T-helper 2 cell treated with Interferon-gamma antibody and Interleukin-4, amounts not matched to agents 5 μg/mL and 100 μg/mL, for 36 hours (primary cell): ENCODE measurements around the gene COL18A1.

ENCODE experiments used
- DNase-seq: peaks from one replicate; pipeline ENCODE4 v3.0.0; 2021; ENCODE audit warnings: low spot score
- H3K27ac Mint-ChIP-seq: one replicate; pipeline ENCODE4 v1.8.0; 2021; ENCODE audit warnings: mild to moderate bottlenecking, mixed read lengths
- H3K27me3 Mint-ChIP-seq: one replicate; pipeline ENCODE4 v1.8.0; 2021; ENCODE audit warnings: low read depth, mixed read lengths
- H3K36me3 Mint-ChIP-seq: one replicate; pipeline ENCODE4 v1.8.0; 2021; ENCODE audit warnings: low read depth, mixed read lengths
- H3K4me1 Mint-ChIP-seq: one replicate; pipeline ENCODE4 v1.8.0; 2021; ENCODE audit warnings: low read depth, mixed read lengths
- H3K4me3 Mint-ChIP-seq: one replicate; pipeline ENCODE4 v1.8.0; 2022; ENCODE audit warnings: mild to moderate bottlenecking, moderate library complexity, mixed read lengths
- H3K9me3 Mint-ChIP-seq: one replicate; pipeline ENCODE4 v1.8.0; 2021; ENCODE audit warnings: mixed read lengths

The COL18A1 gene

DNA sequence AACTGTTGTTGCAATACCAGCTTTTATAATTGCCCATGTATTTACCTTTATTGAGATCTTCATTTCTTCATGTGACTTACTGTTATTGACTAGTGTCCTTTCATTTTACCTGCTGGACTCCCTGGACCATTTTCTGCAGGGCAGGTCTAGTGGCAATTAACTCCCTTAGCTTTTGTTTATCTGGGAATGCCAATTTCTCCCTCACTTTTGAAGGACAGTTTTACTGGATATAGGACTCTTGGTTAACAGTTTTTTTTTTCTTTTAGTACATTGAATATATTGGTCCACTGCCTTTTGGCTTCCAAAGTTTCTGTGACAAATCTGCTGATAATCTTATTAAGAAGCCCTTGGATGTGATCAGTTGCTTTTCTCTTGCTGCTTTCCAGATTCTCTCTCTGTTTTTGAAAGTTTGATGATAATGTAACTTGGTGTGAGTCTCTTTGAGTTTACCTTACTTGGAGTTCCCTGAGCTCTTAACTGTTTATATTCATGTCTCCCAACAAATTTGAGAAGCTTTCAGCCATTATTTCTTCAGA is 56.9 kb downstream of the COL18A1 start:
- Mint-ChIP-seq H3K36me3 (no peaks in the 10 kb centered on the region), H3K27ac (no peak overlapping the region), H3K27me3 (peaks cover 12% of the 10 kb centered on the region), H3K4me1 (no peaks in the 10 kb centered on the region), H3K9me3 (no peaks in the 10 kb centered on the region), H3K4me3 (no peak overlapping the region)
- no peak for DNase-seq

DNA sequence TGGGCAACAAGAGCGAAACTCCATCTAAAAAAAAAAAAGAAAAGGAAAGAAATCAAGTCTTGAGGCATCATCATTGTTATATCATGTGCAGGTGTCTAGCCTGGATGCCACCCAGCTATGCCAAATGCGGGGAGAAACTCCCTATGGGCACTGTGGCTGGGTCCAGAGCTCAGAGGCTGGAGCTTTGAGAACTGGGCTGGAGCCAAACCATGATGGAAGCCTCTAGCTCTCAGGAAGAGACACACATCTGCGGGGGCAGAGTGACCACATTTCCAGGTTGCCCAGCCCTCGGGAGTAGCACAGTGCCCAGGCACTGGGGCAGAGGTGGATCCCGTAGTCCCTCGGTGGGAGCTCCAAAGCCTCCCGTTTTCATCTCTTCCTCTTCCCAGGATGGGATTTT is 58.9 kb downstream of the COL18A1 start:
- Mint-ChIP-seq H3K36me3 (no peaks in the 10 kb centered on the region), H3K27ac (no peak overlapping the region), H3K4me3 (no peak overlapping the region), H3K4me1 (no peaks in the 10 kb centered on the region), H3K9me3 (no peaks in the 10 kb centered on the region), H3K27me3 (peaks cover 12% of the 10 kb centered on the region)
- no peak for DNase-seq

DNA sequence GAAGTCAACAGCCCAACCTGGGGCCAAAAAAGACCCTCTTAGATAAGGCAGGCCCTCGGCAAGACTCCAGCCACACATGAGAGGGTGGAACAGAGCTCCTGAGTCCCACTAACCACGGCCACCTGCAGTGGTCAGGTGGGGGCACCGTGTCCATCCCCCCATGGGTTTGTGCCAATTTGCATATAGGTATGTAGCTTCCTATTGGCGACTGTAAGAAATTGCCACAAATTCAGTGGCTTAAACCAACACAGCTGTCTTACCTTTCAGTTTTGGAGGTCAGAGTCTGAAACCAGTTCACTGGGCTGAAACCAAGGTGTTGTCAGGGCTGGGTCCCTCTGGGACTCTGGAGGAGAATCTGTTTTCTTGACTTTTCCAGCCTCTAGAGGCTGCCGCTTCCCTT is 59.3 kb downstream of the COL18A1 start:
- no peak for DNase-seq
- Mint-ChIP-seq H3K27ac (no peak overlapping the region), H3K4me1 (no peaks in the 10 kb centered on the region), H3K27me3 (peaks cover 12% of the 10 kb centered on the region), H3K9me3 (no peaks in the 10 kb centered on the region), H3K4me3 (no peak overlapping the region), H3K36me3 (no peaks in the 10 kb centered on the region)

DNA sequence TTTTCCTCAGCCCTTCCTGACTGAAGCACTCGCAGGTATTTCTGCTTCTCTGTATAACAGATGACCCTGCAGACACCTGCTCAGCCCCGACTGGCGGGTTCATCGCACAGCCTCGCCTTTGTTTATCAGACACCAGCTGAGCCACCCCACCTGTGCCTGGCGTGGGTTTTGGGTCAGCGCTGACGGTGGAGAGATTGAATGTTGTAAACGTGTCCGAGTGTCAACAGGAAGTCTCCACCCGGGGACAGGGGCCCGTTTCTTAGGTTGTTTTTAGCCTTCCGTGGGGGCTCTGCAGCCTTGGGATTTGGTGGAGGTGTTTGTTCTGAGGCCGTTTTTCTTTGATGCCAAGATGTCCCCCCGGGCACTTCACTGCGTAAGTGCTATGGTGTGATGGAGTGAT is 60.1 kb downstream of the COL18A1 start:
- Mint-ChIP-seq H3K4me3 (no peak overlapping the region), H3K27me3 (peaks cover 12% of the 10 kb centered on the region), H3K4me1 (peaks cover 2% of the 10 kb centered on the region), H3K9me3 (no peaks in the 10 kb centered on the region), H3K36me3 (no peaks in the 10 kb centered on the region), H3K27ac (no peak overlapping the region)
- DNase-seq, result no peak

DNA sequence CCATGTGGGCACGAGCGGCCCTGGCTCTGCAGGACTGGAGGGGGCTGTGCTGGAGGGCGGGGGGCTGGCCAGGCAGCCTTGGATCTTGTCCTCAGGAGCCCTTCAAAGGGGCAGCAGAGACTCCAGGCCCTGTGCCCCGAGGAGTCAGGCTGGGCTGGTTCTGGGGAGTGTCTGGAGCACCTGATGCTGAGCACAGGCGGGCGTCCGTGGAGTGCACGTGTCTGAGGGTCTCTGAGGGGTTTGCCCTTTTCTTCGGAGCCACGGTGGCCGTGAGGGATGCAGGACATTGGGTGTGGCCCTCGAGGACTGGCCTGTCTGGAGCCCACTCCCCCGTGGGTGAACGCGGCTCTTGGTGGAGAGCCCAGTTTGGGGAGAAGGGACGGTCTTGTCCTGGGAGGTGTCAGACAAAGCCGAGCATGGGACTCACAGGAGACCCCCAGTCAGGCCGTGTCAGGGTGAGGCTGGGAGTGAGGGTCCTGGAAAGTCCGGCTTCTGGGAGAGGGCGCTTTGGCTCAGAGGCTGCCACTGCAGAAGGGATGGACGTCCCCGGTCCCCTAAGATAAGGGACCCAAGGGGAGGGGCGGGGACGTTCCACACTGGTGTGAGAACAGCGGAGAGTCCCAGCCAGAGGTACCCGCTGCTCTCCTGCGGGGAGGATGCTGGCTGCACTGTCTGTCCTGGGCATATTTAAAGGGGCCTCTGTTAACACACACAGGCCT is 60.8 kb downstream of the COL18A1 start:
- no peak overlapping the region for H3K27ac Mint-ChIP-seq
- DNase-seq, result no peak
- no peaks in the 10 kb centered on the region for H3K9me3 Mint-ChIP-seq
- no peak overlapping the region for H3K4me3 Mint-ChIP-seq
- peaks cover 4% of the 10 kb centered on the region for H3K4me1 Mint-ChIP-seq
- peaks cover 12% of the 10 kb centered on the region for H3K27me3 Mint-ChIP-seq
- no peaks in the 10 kb centered on the region for H3K36me3 Mint-ChIP-seq

DNA sequence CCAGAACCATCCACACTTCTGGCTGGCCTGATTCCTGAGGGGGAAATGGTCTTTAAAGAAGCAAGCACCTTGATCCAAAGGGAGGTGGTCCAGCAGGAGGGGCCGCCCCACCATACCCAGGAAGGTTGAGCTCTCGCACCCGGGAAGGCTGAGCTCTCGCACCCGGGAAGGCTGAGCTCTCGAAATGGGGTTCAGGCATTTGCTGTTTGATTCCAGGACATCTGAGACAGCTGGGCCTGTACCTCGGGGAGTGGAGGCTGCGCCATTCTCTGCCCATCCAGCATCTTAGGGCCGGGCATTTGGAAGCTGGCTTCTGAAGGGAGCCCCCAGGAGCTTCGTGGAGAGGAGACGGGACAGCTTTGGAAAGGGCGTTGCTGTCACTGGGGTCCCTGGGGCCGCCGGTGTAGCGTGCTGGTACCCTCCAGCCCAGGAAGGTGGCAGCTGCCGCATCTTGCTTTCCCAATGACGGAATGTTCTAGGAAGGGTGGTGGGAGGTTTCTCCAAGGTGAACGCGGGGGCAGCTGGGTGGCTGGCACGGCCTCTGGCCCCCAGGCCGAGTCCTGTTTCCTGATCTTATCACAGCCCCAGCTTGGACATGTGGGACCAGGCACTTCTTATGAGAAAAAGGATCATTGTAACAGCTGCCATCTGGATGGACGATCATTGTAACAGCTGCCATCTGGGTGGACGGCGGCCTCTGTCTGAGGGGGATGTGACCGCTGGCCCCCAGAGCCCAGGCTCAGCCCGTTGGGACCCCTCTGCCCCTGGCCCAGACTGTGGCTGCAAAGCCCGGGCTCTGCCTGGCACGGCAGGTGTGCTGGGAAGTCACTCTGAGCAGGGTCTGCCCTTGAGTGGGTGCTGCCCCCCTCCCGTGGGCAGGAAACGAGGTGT is 61.6 kb downstream of the COL18A1 start:
- Mint-ChIP-seq H3K9me3 (no peaks in the 10 kb centered on the region), H3K36me3 (no peaks in the 10 kb centered on the region), H3K27me3 (peaks cover 11% of the 10 kb centered on the region), H3K27ac (no peak overlapping the region), H3K4me1 (peaks cover 8% of the 10 kb centered on the region), H3K4me3 (no peak overlapping the region)
- no peak for DNase-seq

DNA sequence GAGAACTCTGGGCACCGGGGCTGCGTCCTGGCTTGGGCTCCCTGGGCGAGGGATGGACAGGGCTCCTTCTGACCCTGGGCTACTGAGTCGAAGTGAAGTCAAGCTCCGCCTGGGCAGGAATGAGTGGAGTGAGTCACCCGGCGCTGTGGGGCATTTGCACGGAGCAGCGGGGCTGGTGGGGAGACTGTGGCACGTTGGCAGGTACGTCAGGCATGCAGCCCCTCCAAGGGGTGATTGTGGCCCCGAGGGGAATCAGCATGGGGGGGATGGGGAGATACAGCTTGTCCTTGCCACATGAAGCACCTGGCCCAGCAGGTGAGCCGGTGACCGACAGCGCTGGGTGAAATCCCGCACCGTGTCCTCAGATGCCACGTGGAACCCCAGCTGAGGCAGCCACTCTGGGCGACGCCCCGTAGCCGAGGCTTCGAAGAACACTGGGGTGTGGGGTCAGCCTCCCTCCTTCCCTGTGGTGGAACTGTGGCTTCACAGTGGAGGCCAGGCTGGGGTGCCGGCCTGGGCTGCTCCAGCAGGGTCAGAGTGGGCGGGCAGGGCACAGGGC is 62.3 kb downstream of the COL18A1 start:
- H3K36me3 Mint-ChIP-seq, result no peaks in the 10 kb centered on the region
- peaks cover 8% of the 10 kb centered on the region for H3K4me1 Mint-ChIP-seq
- peaks cover 7% of the 10 kb centered on the region for H3K27me3 Mint-ChIP-seq
- DNase-seq, result no peak
- no peak overlapping the region for H3K4me3 Mint-ChIP-seq
- H3K9me3 Mint-ChIP-seq, result no peaks in the 10 kb centered on the region
- no peak overlapping the region for H3K27ac Mint-ChIP-seq

DNA sequence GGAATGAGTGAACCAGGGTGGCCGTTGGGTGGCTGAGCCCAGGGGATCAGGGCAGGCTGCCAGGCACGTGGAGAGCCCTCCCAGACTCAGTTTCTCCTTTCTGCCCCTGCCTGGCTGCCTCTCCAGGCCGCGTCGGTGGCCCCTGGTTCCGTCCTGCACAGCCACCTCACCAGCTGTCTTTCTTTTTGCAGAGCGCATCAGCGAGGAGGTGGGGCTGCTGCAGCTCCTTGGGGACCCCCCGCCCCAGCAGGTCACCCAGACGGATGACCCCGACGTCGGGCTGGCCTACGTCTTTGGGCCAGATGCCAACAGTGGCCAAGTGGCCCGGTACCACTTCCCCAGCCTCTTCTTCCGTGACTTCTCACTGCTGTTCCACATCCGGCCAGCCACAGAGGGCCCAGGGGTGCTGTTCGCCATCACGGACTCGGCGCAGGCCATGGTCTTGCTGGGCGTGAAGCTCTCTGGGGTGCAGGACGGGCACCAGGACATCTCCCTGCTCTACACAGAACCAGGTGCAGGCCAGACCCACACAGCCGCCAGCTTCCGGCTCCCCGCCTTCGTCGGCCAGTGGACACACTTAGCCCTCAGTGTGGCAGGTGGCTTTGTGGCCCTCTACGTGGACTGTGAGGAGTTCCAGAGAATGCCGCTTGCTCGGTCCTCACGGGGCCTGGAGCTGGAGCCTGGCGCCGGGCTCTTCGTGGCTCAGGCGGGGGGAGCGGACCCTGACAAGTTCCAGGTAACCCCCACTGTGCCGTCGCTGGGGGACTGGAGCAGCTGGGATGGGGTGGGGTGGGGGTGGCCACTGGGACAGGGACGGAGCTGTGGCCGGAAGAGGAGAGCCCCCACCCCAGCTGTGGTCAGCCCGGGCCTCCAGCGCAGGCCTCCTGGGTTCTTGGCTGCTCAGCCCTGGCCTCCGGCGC is 63.3 kb downstream of the COL18A1 start:
- Mint-ChIP-seq H3K27ac (no peak overlapping the region), H3K36me3 (no peaks in the 10 kb centered on the region), H3K4me3 (no peak overlapping the region), H3K9me3 (no peaks in the 10 kb centered on the region), H3K27me3 (no peaks in the 10 kb centered on the region), H3K4me1 (peaks cover 8% of the 10 kb centered on the region)
- no peak for DNase-seq

DNA sequence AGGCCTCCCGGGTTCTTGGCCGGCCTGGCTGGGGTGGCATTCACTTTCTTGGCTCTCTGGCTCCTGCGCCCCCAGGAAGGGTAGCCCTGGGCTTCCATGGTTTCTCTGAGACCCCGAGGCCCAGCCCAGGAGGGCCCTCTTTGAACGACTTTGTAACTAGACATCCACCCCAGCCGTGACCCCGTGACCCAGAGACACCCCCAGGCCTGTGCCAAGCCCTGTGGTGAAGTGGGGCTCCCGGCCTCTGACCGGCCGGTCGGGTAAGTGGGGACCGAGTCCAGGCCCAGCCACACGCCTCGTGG is 64.0 kb downstream of the COL18A1 start:
- Mint-ChIP-seq H3K36me3 (no peaks in the 10 kb centered on the region), H3K4me3 (no peak overlapping the region), H3K27me3 (no peaks in the 10 kb centered on the region), H3K9me3 (no peaks in the 10 kb centered on the region), H3K27ac (no peak overlapping the region), H3K4me1 (peaks cover 8% of the 10 kb centered on the region)
- DNase-seq, result no peak

DNA sequence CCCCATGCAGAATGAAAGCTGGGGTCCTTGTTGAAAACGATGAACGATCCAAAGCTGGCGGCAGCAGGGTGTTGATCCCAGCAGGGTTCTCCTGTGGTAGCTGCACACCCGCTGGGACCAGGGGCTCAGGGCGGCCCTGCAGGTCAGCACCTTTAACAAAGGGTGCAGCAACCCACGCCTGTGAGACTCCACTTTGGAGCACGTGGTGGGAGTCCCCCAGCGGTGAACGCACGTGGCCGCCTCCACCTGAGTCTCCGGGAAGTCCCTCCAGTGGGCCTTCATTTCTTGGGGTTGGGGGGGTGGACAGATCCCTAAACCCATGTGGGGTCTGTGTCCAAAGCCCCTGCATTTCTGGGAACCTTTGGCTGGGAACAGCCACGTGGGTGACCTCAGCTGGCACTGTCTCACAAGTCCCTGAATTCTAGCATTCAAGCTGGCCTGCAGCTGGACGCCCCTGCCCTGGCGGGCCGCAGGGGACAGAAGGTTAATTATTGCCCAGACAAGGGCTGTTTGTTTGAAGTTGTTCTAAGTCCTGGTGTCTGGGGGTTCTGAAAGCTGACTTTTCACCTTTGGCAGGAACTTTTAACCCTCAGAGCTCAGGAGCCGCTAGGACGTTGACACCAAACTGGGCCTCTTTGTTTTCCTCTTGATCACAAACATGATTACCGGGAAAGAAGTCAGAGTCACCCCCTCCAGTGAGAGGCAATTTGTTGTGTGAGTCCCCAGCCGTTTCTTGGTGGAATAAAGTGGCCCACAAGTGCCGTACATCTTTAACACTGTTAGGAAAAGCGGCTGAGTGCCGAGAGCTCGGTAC is 64.5 kb downstream of the COL18A1 start:
- DNase-seq, result no peak
- Mint-ChIP-seq H3K36me3 (no peaks in the 10 kb centered on the region), H3K4me1 (peaks cover 11% of the 10 kb centered on the region)

DNA sequence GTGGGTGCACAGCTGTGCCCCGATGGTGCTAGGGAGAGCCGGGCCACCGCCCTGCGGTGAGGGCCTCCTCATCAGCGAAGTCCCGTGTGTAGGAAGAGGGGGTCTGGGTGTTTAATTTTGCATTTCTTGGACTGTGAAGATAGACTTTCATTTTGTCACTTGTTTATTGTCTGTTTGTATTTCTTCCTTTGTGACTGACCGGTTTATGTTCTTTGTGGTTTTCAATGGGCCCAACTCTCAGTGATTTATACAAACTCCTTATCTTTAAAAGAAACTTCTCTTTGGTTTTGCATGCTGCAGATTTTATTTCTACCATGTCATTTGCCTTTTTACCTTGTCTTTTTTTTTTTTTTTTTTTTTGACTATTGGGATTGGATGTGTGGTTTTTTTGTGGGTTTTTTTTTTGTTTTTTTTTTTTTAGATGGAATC is 65.1 kb downstream of the COL18A1 start:
- Mint-ChIP-seq H3K36me3 (no peaks in the 10 kb centered on the region), H3K4me3 (no peak overlapping the region), H3K27me3 (no peaks in the 10 kb centered on the region), H3K9me3 (no peaks in the 10 kb centered on the region), H3K4me1 (peaks cover 11% of the 10 kb centered on the region), H3K27ac (peak overlapping the region; percentile 32)
- DNase-seq, result no peak

More for the DNA sequence above, 64.5 kb downstream of the COL18A1 start:
- Mint-ChIP-seq H3K27ac (no peak overlapping the region), H3K9me3 (no peaks in the 10 kb centered on the region), H3K4me3 (no peak overlapping the region), H3K27me3 (no peaks in the 10 kb centered on the region)

DNA sequence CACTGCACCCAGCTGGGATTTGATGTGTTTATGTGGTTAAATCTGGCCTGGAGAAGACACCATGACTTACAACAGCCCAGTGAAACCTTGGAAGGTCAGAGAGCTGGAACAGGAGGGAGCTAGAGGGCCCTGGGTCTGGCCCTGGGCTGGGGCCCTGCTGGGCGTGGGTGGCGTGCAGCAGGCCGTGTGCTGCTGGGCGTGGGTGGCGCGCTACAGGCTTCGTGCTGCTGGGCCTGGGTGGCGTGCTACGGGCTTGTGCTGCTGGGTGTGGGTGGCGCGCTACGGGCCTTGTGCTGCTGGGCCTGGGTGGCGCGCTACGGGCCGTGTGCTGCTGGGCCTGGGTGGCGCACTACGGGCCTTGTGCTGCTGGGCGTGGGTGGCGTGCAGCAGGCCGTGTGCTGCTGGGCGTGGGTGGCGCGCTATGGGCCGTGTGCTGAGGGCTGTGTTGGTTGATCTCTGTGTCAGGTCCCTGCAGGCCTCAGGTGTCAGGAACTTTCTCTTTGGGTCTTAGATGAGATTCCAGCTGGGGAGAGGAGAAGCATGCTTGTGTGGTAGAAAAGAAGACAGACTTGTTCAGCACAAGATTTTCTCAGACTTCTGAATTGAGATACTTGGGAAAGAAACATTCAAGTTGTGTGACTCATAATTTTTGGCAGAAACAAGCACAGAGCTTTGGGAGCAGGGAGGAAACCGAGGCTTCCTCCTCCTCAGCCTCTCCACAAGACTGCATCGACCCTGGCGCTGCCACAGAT is 66.0 kb downstream of the COL18A1 start:
- Mint-ChIP-seq H3K27ac (peak overlapping the region; percentile 53), H3K9me3 (no peaks in the 10 kb centered on the region)
- peak; percentile 17 for DNase-seq

More for the DNA sequence above, 66.0 kb downstream of the COL18A1 start:
- Mint-ChIP-seq H3K36me3 (no peaks in the 10 kb centered on the region), H3K4me3 (no peak overlapping the region), H3K4me1 (peaks cover 11% of the 10 kb centered on the region), H3K27me3 (no peaks in the 10 kb centered on the region)
